Measurements from ENCODE around the gene FAM118B. TPM values are rescaled to one million over a fixed set of nuclear protein-coding genes. Genes with fewer than 3 reads are reported as not detected.

FAM118B gene
- 22.8 and 29.9 TPM in 2 replicates for total RNA-seq (2014; rRNA removed; shearing (Covaris generic))
- 17.2 and 19.7 TPM in 2 replicates for polyA plus RNA-seq (2015; cell fraction: cytosol; rRNA removed)
- polyA plus RNA-seq (2015; cell fraction: nucleus; rRNA removed): 8.8 and 11.5 TPM in 2 replicates

DNA sequence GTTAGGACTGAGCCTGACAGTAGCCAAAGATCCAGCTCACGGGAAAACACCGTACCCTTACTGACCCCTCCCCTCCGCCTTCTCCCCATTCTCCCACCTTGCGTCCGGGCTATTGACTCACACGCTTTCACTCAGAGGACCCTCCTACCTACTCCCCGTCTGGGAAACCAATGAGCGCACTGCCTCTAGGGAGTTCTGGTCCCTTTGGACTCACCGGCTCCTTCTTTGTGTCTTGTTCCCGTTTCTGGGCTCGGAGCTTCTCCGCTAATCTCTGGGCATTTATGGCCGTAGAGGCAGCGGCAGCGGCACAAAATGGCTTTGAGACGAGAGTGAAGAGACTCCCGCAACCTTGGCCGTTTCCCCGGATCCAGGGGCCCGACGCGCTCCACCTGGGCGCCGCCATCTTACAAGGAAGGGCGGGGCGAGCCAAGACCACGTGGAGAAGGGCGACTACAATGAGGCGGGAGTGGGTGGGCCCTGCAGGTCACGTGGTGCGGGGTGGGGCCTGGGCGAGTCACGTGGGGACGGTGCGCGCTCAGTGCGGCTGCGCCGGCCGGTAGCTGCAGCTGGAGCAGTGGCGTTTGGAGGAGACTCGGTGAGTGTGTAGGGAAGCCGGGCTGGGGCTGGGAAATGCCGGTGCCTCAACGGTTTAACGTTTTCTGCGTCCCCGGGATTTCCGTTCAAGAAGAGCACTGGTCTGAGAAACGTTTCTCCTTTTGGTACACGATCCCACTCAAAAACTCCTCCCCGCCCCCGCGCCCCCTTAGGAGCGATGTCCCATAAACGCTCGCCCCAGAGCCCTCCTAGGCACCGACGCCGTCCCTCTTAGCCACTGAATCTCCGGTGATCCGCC, at the start of gene FAM118B, which contains the start of gene RPUSD4:
Gene FAM118B, plus strand, starts transcription at position 547 of the 853 bp plus-strand sequence. CDS start 23,220 bp downstream, outside the sequence.
Gene RPUSD4, minus strand, starts transcription at position 415 of the 853 bp plus-strand sequence. Its CDS starts 12 bp downstream, at position 403.
- DNase-seq (ENCODE audit: low read depth, low spot score): peak; percentile 93
- in situ Hi-C loops (cut with HindIII; ENCODE audit: low pct_unique_long_range_greater_than_20kb, low sequenced_read_pairs): loop anchor here (25.0 kb wide), 1 partner anchor 299 kb away; the partner anchor contains the start of genes DDX25 and PUS3

GRCh38 chr11:126162306-126163030, 49.1 kb upstream of the FAM118B start:
- in situ Hi-C loops (cut with HindIII; ENCODE audit: low pct_unique_long_range_greater_than_20kb, low sequenced_read_pairs): no loop called here
- no peak for DNase-seq (ENCODE audit: low read depth, low spot score)

DNA sequence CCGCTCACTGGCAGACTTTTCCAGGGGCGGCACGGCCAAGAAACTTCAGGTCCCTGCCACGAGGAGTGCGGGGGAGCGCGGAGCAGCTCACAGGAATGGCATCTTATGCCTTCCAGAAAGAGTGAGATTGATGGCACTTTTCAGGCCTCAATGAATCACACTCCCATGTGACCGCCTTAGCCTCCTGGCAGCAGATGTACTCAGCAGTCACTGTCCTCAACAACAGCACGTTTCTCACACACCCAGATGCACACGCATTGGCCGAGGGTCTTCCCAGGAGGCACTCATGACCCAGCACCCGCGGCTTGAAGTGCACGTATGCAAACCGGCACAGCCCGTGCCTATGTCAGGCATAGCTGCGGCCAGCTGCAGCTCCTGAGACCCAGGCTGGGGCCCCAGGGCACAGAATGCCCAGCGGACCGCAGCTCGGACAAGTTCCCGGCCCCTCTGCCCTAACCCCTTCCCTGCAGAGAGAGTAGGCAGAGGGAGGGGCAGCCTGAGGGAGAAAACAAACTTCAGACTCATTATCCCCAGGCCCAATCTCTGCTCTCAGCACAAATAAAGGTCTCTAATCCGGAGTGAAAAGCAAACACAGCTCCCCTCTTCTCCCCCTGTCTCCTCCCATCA, 48.4 kb upstream of the FAM118B start:
- peak; percentile 27 for DNase-seq (ENCODE audit: low read depth, low spot score)
- in situ Hi-C loops (cut with HindIII; ENCODE audit: low pct_unique_long_range_greater_than_20kb, low sequenced_read_pairs): no loop called here

DNA sequence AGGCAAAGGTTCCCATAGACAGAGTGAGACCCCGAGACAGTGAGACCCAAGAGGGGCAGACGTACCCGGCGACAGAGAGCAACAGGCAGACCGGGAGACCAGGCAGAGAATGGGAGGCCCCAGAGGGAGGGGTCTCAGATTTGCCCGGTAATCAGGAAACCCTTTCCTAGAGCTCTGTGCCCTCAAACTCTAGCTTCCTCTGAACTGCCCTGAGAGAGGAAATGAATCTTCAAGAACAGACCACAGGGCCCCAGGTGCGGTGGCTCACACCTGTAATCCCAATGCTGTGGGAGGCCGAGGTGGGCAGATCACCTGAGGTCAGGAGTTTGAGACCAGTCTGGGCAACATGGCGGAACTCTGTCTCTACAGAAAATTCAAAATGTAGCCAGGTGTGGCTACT, 47.8 kb upstream of the FAM118B start:
- in situ Hi-C loops (cut with HindIII; ENCODE audit: low pct_unique_long_range_greater_than_20kb, low sequenced_read_pairs): no loop called here

DNA sequence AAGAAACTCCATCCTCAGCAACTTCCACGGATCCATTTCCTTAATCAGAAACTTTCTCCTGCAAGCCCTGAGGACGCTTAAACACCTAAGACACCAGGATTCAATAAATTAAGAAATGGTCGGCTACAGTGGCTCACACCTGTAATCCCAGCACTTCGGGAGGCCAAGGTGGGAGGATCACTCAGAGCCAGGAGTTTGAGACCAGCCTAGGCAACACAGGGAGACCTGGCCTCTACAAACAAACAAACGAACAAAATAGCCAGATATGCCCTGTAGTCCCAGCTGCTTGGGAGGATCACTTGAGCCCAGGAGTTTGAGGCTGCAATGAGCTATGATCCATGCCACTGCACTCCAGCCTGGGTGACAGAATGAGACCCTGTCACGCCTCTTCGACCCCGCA, 46.8 kb upstream of the FAM118B start:
- in situ Hi-C loops (cut with HindIII; ENCODE audit: low pct_unique_long_range_greater_than_20kb, low sequenced_read_pairs): no loop called here
- DNase-seq (ENCODE audit: low read depth, low spot score): no peak

More for the DNA sequence above, 47.8 kb upstream of the FAM118B start:
- no peak for DNase-seq (ENCODE audit: low read depth, low spot score)

DNA sequence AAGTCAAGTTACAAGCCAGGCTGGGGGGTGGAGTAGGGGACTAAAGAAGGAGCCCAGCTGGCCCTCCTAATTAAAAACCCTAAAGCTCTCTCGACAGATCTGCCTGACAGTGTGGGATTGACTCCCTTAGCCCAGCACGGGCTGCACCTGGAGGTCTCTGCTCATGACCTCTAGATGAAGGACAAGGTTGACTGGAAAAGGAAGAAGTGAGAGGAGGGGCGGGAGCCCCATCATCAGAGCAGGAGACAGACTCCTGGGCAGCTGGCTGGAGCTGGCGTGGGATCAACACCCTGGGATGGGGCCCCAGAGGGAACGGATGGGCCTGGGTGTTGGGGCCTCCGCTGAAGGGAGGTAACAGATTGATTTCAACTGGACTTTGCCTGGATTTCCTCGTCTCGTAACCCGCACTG, 46.3 kb upstream of the FAM118B start:
- in situ Hi-C loops (cut with HindIII; ENCODE audit: low pct_unique_long_range_greater_than_20kb, low sequenced_read_pairs): no loop called here
- no peak for DNase-seq (ENCODE audit: low read depth, low spot score)

- DNase-seq (ENCODE audit: low read depth, low spot score): no peak
- in situ Hi-C loops (cut with HindIII; ENCODE audit: low pct_unique_long_range_greater_than_20kb, low sequenced_read_pairs): no loop called here
These were observed 45.8 kb upstream of the FAM118B start for GRCh38 chr11:126165757-126166156.

- in situ Hi-C loops (cut with HindIII; ENCODE audit: low pct_unique_long_range_greater_than_20kb, low sequenced_read_pairs): no loop called here
- DNase-seq (ENCODE audit: low read depth, low spot score): no peak
These were observed 45.2 kb upstream of the FAM118B start for GRCh38 chr11:126166413-126166812.

GRCh38 chr11:126167488-126167887, 44.1 kb upstream of the FAM118B start:
- no peak for DNase-seq (ENCODE audit: low read depth, low spot score)
- in situ Hi-C loops (cut with HindIII; ENCODE audit: low pct_unique_long_range_greater_than_20kb, low sequenced_read_pairs): no loop called here

DNA sequence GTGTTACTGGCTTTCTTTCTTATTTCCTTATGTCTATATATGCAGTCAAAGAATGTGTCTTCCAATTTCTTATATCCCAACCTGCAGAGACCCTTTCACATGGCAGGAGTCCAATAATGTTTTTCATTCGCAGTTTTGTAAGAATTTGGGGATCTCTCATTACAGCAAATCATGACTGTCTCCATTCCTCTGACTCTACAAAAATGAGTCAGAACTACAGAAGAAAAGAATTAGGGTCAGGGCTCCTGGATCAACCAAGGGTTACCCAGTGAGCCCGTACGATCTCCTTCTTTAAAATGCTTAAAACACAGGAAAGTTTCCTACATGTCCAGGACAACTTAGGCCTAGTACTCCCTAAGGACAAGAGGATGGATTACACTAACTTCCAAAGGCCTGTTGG, 42.3 kb upstream of the FAM118B start:
- DNase-seq (ENCODE audit: low read depth, low spot score): no peak
- in situ Hi-C loops (cut with HindIII; ENCODE audit: low pct_unique_long_range_greater_than_20kb, low sequenced_read_pairs): no loop called here

DNA sequence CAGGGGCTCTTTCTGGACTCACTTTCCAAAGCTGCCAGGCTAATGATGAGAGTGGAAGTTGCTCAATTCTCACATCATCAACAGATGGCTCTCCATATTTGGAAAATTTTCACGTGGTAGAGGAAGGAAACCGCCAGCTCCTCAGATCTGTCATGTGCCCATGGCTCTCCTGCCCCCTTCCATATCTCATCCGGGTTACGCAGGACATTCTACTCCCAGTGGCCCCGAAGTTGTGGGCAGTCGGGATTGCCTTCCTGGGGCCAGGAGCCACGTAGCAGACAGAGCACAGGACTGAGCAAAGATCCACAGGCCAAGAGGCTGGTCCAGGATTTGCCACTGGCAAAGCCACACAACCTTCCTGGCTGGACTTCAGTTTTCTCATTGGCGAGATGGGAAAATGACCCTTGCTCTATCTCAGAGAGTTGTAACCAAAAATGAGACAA, 39.0 kb upstream of the FAM118B start:
- no peak for DNase-seq (ENCODE audit: low read depth, low spot score)
- in situ Hi-C loops (cut with HindIII; ENCODE audit: low pct_unique_long_range_greater_than_20kb, low sequenced_read_pairs): no loop called here

DNA sequence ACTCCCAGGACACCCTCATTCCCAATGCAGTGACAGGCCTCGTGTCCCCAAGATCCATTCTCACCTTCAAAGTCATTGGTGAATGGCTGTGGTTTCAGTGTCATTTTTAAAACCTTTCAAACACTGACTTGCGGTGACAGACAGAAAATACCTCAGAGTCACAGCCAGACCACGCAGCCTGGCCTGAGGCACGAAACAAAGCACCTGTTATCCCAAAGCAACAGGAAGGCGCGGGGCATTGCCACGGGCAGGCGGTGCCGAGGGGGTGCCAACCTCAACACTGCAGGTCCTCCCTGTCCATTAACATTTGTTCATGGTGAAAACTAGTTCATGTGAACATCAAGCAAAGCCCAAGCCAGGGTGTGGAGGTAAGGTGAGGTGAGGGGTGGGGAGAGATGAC, 38.3 kb upstream of the FAM118B start:
- in situ Hi-C loops (cut with HindIII; ENCODE audit: low pct_unique_long_range_greater_than_20kb, low sequenced_read_pairs): no loop called here
- DNase-seq (ENCODE audit: low read depth, low spot score): no peak

DNA sequence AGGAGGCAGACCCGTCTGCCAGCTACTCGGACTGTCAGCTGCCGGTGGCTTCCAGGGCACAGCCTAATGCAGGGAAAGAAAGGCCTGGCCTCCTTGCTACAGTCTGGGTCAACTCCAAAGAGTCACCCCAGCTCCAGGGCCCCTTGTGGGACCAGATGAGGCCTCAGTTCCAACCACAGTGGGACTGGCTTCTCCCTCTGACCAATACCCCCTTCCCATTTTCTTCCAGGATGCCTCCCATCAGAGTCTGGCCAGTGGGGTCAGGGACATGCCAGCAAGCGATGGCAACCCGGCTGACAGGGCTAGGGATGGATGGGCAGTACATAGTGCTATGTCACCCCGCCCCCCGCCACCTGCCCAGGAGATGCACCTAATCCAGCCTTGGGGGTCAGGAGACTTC, 36.8 kb upstream of the FAM118B start:
- in situ Hi-C loops (cut with HindIII; ENCODE audit: low pct_unique_long_range_greater_than_20kb, low sequenced_read_pairs): no loop called here
- no peak for DNase-seq (ENCODE audit: low read depth, low spot score)

GRCh38 chr11:126175393-126175792, 36.2 kb upstream of the FAM118B start:
- in situ Hi-C loops (cut with HindIII; ENCODE audit: low pct_unique_long_range_greater_than_20kb, low sequenced_read_pairs): no loop called here
- DNase-seq (ENCODE audit: low read depth, low spot score): no peak

- in situ Hi-C loops (cut with HindIII; ENCODE audit: low pct_unique_long_range_greater_than_20kb, low sequenced_read_pairs): no loop called here
- no peak for DNase-seq (ENCODE audit: low read depth, low spot score)
These were observed 34.6 kb upstream of the FAM118B start for GRCh38 chr11:126176853-126177470.

DNA sequence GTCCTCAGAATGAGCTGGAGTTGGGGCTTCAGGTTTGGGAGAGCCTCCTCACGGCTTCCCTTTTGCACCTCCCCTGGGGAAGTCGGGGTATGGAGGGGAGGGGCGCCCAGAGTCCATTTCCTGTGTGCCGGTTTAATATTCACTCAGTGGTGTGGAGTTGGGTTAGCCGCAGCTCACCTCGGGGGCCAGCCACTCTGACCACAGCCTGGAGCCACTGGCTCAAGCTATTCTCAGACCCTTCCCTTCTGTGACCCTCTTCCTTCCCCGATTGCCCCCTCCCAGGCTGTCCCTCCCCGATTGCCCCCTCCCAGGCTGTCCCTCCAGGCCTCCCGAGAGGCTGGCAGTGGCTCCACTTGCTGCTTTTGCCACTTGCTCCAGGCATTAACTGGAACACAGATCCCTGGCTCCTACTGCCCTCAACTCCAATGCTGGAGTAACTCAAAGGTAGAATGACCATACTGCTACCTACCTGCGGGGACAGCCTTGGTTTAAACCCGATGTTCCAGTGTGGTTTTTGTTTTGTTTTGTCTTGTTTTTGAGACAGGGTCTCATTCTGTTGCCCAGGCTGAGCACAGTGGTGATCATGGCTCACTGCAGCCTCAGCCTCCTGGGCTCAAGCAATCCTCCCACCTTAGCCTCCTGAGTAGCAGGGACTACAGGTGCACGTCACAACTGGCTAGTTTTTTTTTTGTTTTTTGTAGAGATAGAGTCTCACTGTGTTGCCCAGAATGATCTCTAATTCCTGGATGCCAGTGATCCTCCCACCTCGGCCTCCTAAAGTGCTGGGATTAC, 29.4 kb upstream of the FAM118B start:
- in situ Hi-C loops (cut with HindIII; ENCODE audit: low pct_unique_long_range_greater_than_20kb, low sequenced_read_pairs): no loop called here
- DNase-seq (ENCODE audit: low read depth, low spot score): no peak
